Colonic mucosa (tissue), 4 donors: ENCODE data around the gene DNAH10. TPM values are rescaled to one million over a fixed set of nuclear protein-coding genes. Genes with fewer than 3 reads are reported as not detected.

Source experiments
- DNase-seq: peaks from one replicate; pipeline ENCODE4 v3.0.0-alpha.2; 2020
- H3K27ac ChIP-seq: fragments of 200-600 bp; one replicate; pipeline ENCODE4 v1.8.0; 2021
- H3K27me3 ChIP-seq: fragments of 200-600 bp; one replicate; pipeline ENCODE4 v1.8.0; 2021
- H3K36me3 ChIP-seq: fragments of 200-600 bp; one replicate; pipeline ENCODE4 v1.8.0; 2021
- H3K4me1 ChIP-seq: fragments of 200-600 bp; one replicate; pipeline ENCODE4 v1.8.0; 2021; ENCODE audit warnings: mild to moderate bottlenecking
- H3K4me3 ChIP-seq: fragments of 200-600 bp; one replicate; pipeline ENCODE4 v1.8.0; 2021
- H3K9ac ChIP-seq, 2 donors: one replicate each; pipeline ENCODE4 v1.7.0; 2013; ENCODE audit warnings: control low read depth in 2 of 2, low read depth in 2 of 2, low read length in 2 of 2
- H3K9me3 ChIP-seq: fragments of 200-600 bp; one replicate; pipeline ENCODE4 v1.8.0; 2021
- CTCF ChIP-seq: fragments of 200-600 bp; IDR thresholded peaks from one replicate; pipeline ENCODE4 v1.8.0; 2022; ENCODE audit warnings: antibody characterized with exemption, mild to moderate bottlenecking
- intact Hi-C: fragments of 100-400 bp; cut with DNase I; formaldehyde crosslinking; loops from one replicate; pipeline ENCODE4 v1.14.1; 2022
- total RNA-seq, 2 donors: library from RNA; stranded (reverse); fragmentation: NEBNext Ultra II Directional in 1 of 2; extraction: Animal tissue kit (Norgen Biotek cat#: 25700) in 1 of 2; gene quantifications; one replicate each; pipeline ENCODE4 v1.2.1, GENCODE V29; 2021
- donor health status: healthy.
- donor health status: DM: no; HTN: no; CAD: no.
- donor health status: DM: no; HTN: no; CAD: no.

DNAH10 gene
- total RNA-seq, 2 donors from 2014 or later, result 0.32 to 0.35 TPM

GRCh38 chr12:123891011-123891410 lies 128.9 kb downstream of the DNAH10 start:
- H3K36me3 ChIP-seq, result no peaks in the 10 kb centered on the region
- no peaks in the 10 kb centered on the region for H3K27me3 ChIP-seq
- no peaks in the 10 kb centered on the region for H3K4me1 ChIP-seq
- TF ChIP-seq CTCF, result no peak
- DNase-seq, result no peak
- no peak overlapping the region for H3K27ac ChIP-seq
- intact Hi-C loops, result no loop called here
- no peak overlapping the region for H3K9ac ChIP-seq
- H3K9me3 ChIP-seq, result no peaks in the 10 kb centered on the region
- no peak overlapping the region for H3K4me3 ChIP-seq

- DNase-seq, result no peak
- no peaks in the 10 kb centered on the region for H3K27me3 ChIP-seq
These were observed 129.5 kb downstream of the DNAH10 start for GRCh38 chr12:123891516-123892179.

GRCh38 chr12:123892180-123892559 lies 130.1 kb downstream of the DNAH10 start:
- no peaks in the 10 kb centered on the region for H3K36me3 ChIP-seq
- intact Hi-C loops, result no loop called here
- no peaks in the 10 kb centered on the region for H3K9me3 ChIP-seq
- no peak overlapping the region for H3K27ac ChIP-seq
- no peaks in the 10 kb centered on the region for H3K4me1 ChIP-seq
- H3K4me3 ChIP-seq, result no peak overlapping the region
- no peak for TF ChIP-seq CTCF
- H3K9ac ChIP-seq, result no peak overlapping the region
- H3K27me3 ChIP-seq, result no peaks in the 10 kb centered on the region
- DNase-seq, result no peak

More at GRCh38 chr12:123891516-123892179, 129.5 kb downstream of the DNAH10 start:
- Histone ChIP-seq H3K27ac (no peak overlapping the region), H3K36me3 (no peaks in the 10 kb centered on the region), H3K9me3 (no peaks in the 10 kb centered on the region), H3K9ac (no peak overlapping the region), H3K4me1 (no peaks in the 10 kb centered on the region), H3K4me3 (no peak overlapping the region)
- no peak for TF ChIP-seq CTCF
- intact Hi-C loops, result no loop called here

- Histone ChIP-seq H3K27me3 (no peaks in the 10 kb centered on the region), H3K4me1 (no peaks in the 10 kb centered on the region), H3K36me3 (no peaks in the 10 kb centered on the region), H3K27ac (no peak overlapping the region), H3K9me3 (no peaks in the 10 kb centered on the region), H3K4me3 (no peak overlapping the region), H3K9ac (no peak overlapping the region)
- DNase-seq, result no peak
- intact Hi-C loops, result no loop called here
- no peak for TF ChIP-seq CTCF
These were observed 130.8 kb downstream of the DNAH10 start for GRCh38 chr12:123892853-123893252.

GRCh38 chr12:123893276-123893675 lies 131.2 kb downstream of the DNAH10 start:
- Histone ChIP-seq H3K4me1 (no peaks in the 10 kb centered on the region), H3K36me3 (no peaks in the 10 kb centered on the region), H3K9ac (no peak overlapping the region), H3K4me3 (no peak overlapping the region), H3K27ac (no peak overlapping the region), H3K27me3 (no peaks in the 10 kb centered on the region), H3K9me3 (no peaks in the 10 kb centered on the region)
- TF ChIP-seq CTCF, result no peak
- DNase-seq, result no peak
- intact Hi-C loops, result no loop called here
